ENCODE data around the gene HNRNPA0. TPM values are rescaled to one million over a fixed set of nuclear protein-coding genes. Genes with fewer than 3 reads are reported as not detected.
A peak's percentile ranks its signal among the peaks of the same experiment; 100 is the strongest.

The HNRNPA0 gene
- polyA plus RNA-seq, 1 donor from 2014 or later = 80.3 TPM

GRCh38 chr5:137758121-137758520 lies 4.0 kb upstream of the HNRNPA0 start:
- Histone ChIP-seq H3K79me2 (replicated peaks; ENCODE audit: insufficient read depth, low read length) (peaks cover 10% of the 10 kb centered on the region), H2AFZ (ENCODE audit: low read depth, low read length) (no peak overlapping the region), H3K9me3 (ENCODE audit: low read length) (no peaks in the 10 kb centered on the region), H4K20me1 (ENCODE audit: insufficient read depth) (peaks cover 3% of the 10 kb centered on the region), H3K27me3 (ENCODE audit: insufficient read depth, low read depth, low read length) (no peaks in the 10 kb centered on the region), H3K9me2 (ENCODE audit: insufficient read depth, low read length) (no peaks in the 10 kb centered on the region), H3K9ac (ENCODE audit: low read length) (no peak overlapping the region), H3K4me3 (ENCODE audit: low read length) (no peak overlapping the region), H3K4me2 (ENCODE audit: low read length) (no peak overlapping the region), H3K36me3 (ENCODE audit: insufficient read depth, low read length) (no peaks in the 10 kb centered on the region), H3F3A (ENCODE audit: insufficient read depth, low read length, poor library complexity, severe bottlenecking) (no peaks in the 10 kb centered on the region), H3K27ac (ENCODE audit: low read length) (no peak overlapping the region)
- TF ChIP-seq POLR2AphosphoS5 (IDR thresholded peaks at IDR 0.05) (no peak), EZH2 (IDR thresholded peaks at IDR 0.05; ENCODE audit: borderline replicate concordance, insufficient read depth, low read length, poor library complexity, severe bottlenecking) (no peak), RAD21 (conservative IDR thresholded peaks at IDR 0.05) (no peak), TAF1 (IDR thresholded peaks at IDR 0.05; ENCODE audit: low read depth) (no peak), SMC3 (conservative IDR thresholded peaks at IDR 0.05; ENCODE audit: poor library complexity) (no peak)
- TF ChIP-seq, protein P1, sequence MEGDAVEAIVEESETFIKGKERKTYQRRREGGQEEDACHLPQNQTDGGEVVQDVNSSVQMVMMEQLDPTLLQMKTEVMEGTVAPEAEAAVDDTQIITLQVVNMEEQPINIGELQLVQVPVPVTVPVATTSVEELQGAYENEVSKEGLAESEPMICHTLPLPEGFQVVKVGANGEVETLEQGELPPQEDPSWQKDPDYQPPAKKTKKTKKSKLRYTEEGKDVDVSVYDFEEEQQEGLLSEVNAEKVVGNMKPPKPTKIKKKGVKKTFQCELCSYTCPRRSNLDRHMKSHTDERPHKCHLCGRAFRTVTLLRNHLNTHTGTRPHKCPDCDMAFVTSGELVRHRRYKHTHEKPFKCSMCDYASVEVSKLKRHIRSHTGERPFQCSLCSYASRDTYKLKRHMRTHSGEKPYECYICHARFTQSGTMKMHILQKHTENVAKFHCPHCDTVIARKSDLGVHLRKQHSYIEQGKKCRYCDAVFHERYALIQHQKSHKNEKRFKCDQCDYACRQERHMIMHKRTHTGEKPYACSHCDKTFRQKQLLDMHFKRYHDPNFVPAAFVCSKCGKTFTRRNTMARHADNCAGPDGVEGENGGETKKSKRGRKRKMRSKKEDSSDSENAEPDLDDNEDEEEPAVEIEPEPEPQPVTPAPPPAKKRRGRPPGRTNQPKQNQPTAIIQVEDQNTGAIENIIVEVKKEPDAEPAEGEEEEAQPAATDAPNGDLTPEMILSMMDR (IDR thresholded peaks at IDR 0.05; ENCODE audit: poor library complexity, severe bottlenecking) = no peak

DNA sequence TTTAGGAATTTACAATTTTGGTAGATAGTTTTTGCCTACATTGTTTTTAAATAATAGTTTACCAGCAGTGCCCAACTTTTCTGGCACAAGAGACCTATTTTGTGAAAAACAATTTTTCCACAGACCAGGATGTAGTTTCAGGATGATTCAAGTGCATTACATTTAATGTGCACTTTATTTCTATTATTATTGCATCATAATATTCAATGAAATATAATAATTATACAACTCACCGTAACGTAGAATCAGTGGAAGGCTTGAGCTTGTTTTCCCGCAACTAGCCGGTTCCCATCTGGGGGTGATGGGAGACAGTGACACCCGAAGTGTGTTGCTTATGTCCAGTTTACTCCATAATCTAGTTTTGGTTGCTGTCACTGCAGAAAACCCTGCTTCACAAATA lies 3.5 kb upstream of the HNRNPA0 start:
- no peak overlapping the region for H3K4me2 ChIP-seq (ENCODE audit: low read length)
- no peaks in the 10 kb centered on the region for H3K27me3 ChIP-seq (ENCODE audit: insufficient read depth, low read depth, low read length)
- H3K79me2 ChIP-seq (replicated peaks; ENCODE audit: insufficient read depth, low read length) = peaks cover 15% of the 10 kb centered on the region
- H2AFZ ChIP-seq (ENCODE audit: low read depth, low read length) = no peak overlapping the region
- H3K9me2 ChIP-seq (ENCODE audit: insufficient read depth, low read length) = no peaks in the 10 kb centered on the region
- no peaks in the 10 kb centered on the region for H3K9me3 ChIP-seq (ENCODE audit: low read length)
- H3K9ac ChIP-seq (ENCODE audit: low read length) = no peak overlapping the region
- TF ChIP-seq EP300 (conservative IDR thresholded peaks at IDR 0.05; ENCODE audit: poor library complexity, severe bottlenecking) = no peak
- H3K36me3 ChIP-seq (ENCODE audit: insufficient read depth, low read length) = no peaks in the 10 kb centered on the region
- H3F3A ChIP-seq (ENCODE audit: insufficient read depth, low read length, poor library complexity, severe bottlenecking) = no peaks in the 10 kb centered on the region
- H3K4me3 ChIP-seq (ENCODE audit: low read length) = no peak overlapping the region
- no peak overlapping the region for H3K27ac ChIP-seq (ENCODE audit: low read length)
- peaks cover 8% of the 10 kb centered on the region for H4K20me1 ChIP-seq (ENCODE audit: insufficient read depth)

DNA sequence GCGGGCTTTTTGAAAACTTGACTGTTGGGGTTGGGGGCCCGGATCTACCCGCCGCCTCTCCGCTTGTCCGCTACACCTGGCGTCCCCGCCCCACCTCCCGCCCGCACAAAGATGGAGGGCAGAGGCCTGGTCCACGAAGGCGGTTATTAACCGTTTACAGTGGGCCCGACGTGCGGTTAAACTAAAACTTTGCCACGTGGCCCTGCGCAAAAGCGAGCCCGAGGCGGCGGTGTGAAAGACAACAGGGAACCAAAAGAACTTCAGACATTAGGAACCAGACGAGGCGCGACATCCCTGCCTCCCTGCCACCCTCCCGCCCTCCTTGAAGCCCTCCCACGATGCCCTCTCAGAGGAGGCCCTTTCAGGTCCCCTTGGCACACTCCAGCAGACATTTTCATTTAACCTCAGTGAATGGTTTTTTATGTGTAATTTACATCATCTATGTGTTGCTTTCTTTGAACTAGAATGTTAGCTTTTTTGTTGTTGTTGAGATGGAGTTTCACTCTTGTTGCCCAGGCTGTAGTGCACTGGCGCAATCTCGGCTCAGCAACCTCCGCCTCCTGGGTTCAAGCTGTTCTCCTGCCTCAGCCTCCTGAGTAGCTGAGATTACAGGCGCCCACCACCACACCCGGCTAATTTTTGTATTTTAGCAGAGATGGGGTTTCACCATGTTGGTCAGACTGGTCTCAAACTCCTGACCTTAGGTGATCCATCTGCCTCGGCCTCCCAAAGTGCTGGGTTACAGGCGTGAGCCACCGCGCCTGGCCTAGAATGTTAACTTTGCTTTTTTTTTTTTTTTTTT lies 999 bp upstream of the HNRNPA0 start:
- Histone ChIP-seq H2AFZ (ENCODE audit: low read depth, low read length) (peak overlapping the region; percentile 86), H3K27ac (ENCODE audit: low read length) (peak overlapping the region; percentile 99), H3K36me3 (ENCODE audit: insufficient read depth, low read length) (peaks cover 3% of the 10 kb centered on the region), H3K27me3 (ENCODE audit: insufficient read depth, low read depth, low read length) (no peaks in the 10 kb centered on the region), H4K20me1 (ENCODE audit: insufficient read depth) (peaks cover 31% of the 10 kb centered on the region), H3K79me2 (replicated peaks; ENCODE audit: insufficient read depth, low read length) (peaks cover 39% of the 10 kb centered on the region), H3K9me2 (ENCODE audit: insufficient read depth, low read length) (no peaks in the 10 kb centered on the region), H3K9ac (ENCODE audit: low read length) (peak overlapping the region; percentile 100), H3K4me3 (ENCODE audit: low read length) (peak overlapping the region; percentile 73), H3F3A (ENCODE audit: insufficient read depth, low read length, poor library complexity, severe bottlenecking) (no peaks in the 10 kb centered on the region), H3K4me2 (ENCODE audit: low read length) (peak overlapping the region; percentile 73), H3K9me3 (ENCODE audit: low read length) (no peaks in the 10 kb centered on the region)
- TF ChIP-seq MXI1 (conservative IDR thresholded peaks at IDR 0.05; ENCODE audit: poor library complexity, severe bottlenecking) (peak; percentile 87), SMC3 (conservative IDR thresholded peaks at IDR 0.05; ENCODE audit: poor library complexity) (no peak)
